GM18505 (cell line): ENCODE results near the gene SLMAP.

Source experiments
- ATAC-seq: cut with Tn5 transposase; IDR thresholded peaks from one replicate; pipeline ENCODE4 v1.9.1; 2021; ENCODE audit not compliant: unreplicated experiment
- POLR2A ChIP-seq: IDR thresholded peaks from 4 replicates; pipeline ENCODE4 v1.6.1; 2011; ENCODE audit warnings: borderline replicate concordance; ENCODE audit not compliant: insufficient read depth, insufficient read length; ENCODE audit errors: extremely low read depth

SLMAP gene

GRCh38 chr3:57832486-57832885 lies 76.4 kb downstream of the SLMAP start:
- TF ChIP-seq POLR2A, result no peak
- ATAC-seq, result no peak

GRCh38 chr3:57832900-57833313 lies 76.8 kb downstream of the SLMAP start:
- no peak for ATAC-seq
- TF ChIP-seq POLR2A, result no peak

DNA sequence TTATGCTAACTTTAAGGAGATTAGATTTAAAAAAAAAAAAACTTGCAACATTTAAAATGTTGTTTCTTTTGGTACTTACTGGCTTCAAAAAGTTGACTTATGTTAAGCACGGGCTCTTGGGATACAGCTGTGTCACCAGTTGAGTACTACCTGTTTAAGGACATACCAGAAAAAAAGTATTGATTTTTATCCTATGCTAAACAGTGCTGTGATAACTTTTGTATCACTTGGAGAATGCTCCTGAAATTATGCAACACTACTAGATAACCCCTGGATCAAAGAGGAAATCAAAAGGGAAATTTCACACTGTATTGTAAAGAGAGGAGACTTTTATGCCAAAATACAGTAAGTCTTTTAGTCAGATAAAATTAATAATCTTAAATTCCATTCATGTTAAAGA lies 77.7 kb downstream of the SLMAP start:
- ATAC-seq, result no peak
- no peak for TF ChIP-seq POLR2A

DNA sequence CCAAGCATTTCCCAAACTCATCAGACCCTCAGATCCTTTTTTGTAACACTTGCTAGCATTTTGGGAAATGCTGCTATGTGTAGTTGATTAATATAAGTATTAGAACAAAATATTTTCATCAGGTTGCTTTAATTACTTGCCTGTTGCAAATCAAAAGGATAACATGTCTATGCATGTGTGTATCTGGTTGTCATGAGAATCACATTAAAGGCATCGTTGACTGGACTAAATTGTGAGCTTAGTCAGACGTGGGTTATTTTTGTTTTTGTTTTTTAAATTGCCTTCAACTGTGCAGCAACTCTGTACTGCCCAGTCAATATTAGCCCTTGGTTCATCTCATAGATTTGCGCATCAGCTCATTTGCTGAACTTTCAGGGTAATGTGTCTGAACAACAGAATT lies 81.6 kb downstream of the SLMAP start:
- ATAC-seq, result no peak
- TF ChIP-seq POLR2A, result no peak

DNA sequence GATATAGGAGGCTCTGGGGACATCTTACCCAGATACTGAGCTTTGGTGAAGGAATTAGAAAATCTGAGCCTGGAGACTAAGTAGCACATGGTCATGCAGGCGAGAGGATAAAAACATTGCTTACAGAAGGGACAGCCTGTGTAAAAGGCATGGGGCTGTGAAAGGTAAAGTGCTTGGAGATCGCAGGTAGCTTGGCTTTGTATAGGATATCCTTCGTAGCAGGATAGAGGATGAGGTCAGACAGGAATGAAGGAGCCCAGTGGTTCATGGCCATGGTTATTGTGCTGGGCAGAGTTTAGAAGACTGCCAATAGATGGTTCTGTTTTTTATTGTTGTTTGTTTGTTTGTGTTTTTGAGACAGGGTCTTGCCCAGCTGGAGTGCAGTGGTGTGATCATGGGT lies 82.5 kb downstream of the SLMAP start:
- no peak for TF ChIP-seq POLR2A
- no peak for ATAC-seq

GRCh38 chr3:57840473-57840872 lies 84.4 kb downstream of the SLMAP start:
- no peak for ATAC-seq

GRCh38 chr3:57841818-57842217 lies 85.7 kb downstream of the SLMAP start:
- no peak for ATAC-seq
- no peak for TF ChIP-seq POLR2A

More at GRCh38 chr3:57840473-57840872, 84.4 kb downstream of the SLMAP start:
- no peak for TF ChIP-seq POLR2A

GRCh38 chr3:57848177-57848738 lies 92.1 kb downstream of the SLMAP start:
- ATAC-seq, result no peak
- TF ChIP-seq POLR2A, result no peak

DNA sequence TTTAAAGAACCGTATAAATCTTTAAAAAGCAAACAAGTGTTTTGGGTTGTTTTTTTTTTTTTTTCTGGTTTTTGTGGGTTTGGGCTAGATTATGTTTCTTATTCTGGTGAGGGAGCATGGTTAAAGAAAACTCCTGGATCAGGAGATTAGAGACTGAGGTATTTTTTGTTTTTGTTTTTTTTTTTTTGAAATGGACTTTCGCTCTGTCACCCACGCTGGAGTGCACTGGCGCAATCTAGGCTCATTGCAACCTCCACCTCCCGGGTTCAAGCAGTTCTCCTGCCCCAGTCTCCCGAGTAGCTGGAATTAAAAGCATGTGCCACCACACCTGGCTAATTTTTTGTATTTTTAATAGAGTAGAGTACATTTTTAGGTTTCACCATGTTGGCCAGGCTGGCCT lies 95.2 kb downstream of the SLMAP start:
- ATAC-seq, result no peak
- no peak for TF ChIP-seq POLR2A

DNA sequence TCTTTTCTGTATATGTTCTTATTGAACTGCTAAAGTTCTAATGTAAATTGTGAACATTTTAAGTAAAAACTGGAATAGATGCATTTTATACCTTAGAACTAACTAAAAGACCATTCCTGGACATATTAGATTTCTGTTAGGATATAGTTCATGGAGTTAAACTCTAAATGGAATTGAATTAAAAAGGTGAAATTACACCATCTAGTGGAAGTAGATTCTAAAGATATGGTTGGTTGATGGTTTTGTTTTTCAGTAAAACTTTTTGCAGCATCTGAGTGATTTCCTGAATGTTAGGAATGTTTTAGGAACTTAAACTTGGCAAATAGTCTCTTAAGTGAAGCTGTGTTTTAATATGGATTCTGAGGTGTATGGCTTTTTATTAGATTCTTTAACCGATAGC lies 96.8 kb downstream of the SLMAP start:
- no peak for ATAC-seq
- no peak for TF ChIP-seq POLR2A

DNA sequence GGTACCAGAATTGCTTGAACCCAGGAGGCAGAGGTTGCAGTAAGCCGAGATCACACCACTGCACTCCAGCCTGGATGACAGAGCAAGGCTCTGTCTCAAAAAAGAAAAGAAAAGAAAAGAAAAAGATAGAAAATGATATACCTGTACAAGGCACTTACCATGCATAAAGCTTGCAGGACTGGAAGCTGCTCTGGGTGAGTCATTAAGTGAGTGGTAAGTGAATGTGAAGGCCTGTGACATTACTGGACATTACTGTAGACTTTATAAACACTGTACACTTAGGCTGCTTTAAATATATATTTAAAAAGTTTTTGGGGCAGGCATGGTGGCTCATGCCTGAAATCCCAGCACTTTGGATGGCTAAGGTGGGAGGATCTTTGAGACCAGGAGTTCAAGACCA lies 99.2 kb downstream of the SLMAP start:
- TF ChIP-seq POLR2A, result no peak
- ATAC-seq, result no peak

DNA sequence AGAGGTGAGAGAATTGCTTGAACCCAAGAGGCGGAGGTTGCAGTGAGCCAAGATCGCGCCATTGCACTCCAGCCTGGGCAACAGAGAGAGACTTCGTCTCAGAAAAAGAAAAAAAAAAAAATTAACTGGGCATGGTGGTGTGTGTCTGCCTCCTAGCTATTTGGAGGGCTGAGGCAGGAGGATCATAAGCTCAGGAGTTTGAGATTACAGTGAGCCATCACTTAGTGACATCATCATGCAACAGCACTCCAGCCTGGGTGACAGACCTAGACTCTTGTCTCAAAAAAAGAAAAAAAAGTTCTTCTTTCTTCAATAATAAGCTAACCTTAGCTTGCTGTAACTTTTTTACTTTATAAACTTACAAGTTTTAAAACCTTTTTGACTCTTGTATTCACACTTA lies 99.8 kb downstream of the SLMAP start:
- no peak for ATAC-seq
- TF ChIP-seq POLR2A, result no peak

GRCh38 chr3:57856675-57857074 lies 100.6 kb downstream of the SLMAP start:
- no peak for ATAC-seq

GRCh38 chr3:57862894-57863293 lies 106.8 kb downstream of the SLMAP start:
- TF ChIP-seq POLR2A, result no peak
- no peak for ATAC-seq

More at GRCh38 chr3:57856675-57857074, 100.6 kb downstream of the SLMAP start:
- TF ChIP-seq POLR2A, result no peak

GRCh38 chr3:57863380-57863779 lies 107.3 kb downstream of the SLMAP start:
- no peak for TF ChIP-seq POLR2A
- ATAC-seq, result no peak
